ENCODE data around the gene ADAMTS14.

The ADAMTS14 gene, protein sequence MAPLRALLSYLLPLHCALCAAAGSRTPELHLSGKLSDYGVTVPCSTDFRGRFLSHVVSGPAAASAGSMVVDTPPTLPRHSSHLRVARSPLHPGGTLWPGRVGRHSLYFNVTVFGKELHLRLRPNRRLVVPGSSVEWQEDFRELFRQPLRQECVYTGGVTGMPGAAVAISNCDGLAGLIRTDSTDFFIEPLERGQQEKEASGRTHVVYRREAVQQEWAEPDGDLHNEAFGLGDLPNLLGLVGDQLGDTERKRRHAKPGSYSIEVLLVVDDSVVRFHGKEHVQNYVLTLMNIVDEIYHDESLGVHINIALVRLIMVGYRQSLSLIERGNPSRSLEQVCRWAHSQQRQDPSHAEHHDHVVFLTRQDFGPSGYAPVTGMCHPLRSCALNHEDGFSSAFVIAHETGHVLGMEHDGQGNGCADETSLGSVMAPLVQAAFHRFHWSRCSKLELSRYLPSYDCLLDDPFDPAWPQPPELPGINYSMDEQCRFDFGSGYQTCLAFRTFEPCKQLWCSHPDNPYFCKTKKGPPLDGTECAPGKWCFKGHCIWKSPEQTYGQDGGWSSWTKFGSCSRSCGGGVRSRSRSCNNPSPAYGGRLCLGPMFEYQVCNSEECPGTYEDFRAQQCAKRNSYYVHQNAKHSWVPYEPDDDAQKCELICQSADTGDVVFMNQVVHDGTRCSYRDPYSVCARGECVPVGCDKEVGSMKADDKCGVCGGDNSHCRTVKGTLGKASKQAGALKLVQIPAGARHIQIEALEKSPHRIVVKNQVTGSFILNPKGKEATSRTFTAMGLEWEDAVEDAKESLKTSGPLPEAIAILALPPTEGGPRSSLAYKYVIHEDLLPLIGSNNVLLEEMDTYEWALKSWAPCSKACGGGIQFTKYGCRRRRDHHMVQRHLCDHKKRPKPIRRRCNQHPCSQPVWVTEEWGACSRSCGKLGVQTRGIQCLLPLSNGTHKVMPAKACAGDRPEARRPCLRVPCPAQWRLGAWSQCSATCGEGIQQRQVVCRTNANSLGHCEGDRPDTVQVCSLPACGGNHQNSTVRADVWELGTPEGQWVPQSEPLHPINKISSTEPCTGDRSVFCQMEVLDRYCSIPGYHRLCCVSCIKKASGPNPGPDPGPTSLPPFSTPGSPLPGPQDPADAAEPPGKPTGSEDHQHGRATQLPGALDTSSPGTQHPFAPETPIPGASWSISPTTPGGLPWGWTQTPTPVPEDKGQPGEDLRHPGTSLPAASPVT

DNA sequence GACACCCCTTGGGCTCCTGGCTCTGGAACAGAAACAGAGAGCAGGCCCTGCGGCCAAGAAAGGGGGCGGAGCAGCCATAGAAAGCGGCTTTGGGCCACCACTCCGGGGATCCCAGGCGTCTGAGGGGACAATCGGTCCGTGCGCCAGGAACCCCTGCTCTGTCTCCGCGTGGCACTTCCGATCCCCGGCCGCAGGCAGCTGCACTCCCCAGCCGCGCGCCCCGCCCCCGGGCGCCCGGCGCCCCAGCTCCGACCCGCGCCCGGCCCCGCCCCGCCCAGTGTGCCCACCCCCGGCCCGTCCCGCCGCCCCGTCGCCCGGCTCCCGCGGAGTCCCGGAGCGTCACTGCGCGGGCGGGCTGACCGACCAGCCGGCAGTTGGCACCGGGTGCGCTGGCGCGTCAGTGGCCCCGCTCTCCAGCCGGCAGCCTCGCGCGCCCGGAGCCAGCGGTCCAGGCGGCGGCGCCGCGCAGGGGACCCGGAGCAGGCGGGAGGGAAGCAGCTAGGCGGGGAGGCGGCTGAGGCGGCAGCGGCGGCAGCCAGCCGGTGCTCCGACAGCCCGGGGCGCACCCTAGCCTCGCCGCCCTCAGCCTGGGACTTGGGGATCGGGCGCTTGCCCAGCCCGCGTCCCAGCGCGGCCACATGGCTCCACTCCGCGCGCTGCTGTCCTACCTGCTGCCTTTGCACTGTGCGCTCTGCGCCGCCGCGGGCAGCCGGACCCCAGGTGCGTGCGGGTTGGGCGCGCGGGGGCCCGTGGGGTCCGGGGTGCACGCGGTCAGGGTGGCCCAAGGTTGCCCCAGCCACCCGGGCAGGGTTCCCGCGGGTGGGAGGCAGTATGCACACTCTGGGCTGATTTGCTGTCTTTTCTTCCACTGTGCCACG, at the start of gene ADAMTS14:
ADAMTS14 (plus strand) TSS at position 342 of the 878 bp plus-strand sequence; CDS start at position 639, 297 bp downstream.
- Histone ChIP-seq H3K4me3 (ENCODE audit: low read length) (no peak within 1 kb of the TSS), H3K27ac (ENCODE audit: low read depth, low read length) (no peak within 1 kb of the TSS), H4K20me1 (ENCODE audit: control insufficient read depth, insufficient read depth, low read depth, low read length) (no peaks in the 10 kb centered on the region), H3K27me3 (ENCODE audit: control insufficient read depth, low read length) (no peaks in the 10 kb centered on the region), H3F3A (ENCODE audit: control insufficient read depth, insufficient read depth) (no peaks in the 10 kb centered on the region), H3K4me1 (ENCODE audit: control insufficient read depth, low read length) (no peaks in the 10 kb centered on the region), H3K9me2 (replicated peaks; ENCODE audit: control insufficient read depth, low read length) (no peaks in the 10 kb centered on the region), H3K9me3 (ENCODE audit: control insufficient read depth, insufficient read depth, low read length) (no peaks in the 10 kb centered on the region), H3K36me3 (ENCODE audit: control insufficient read depth, low read length) (no peaks in the 10 kb centered on the region), H3K4me2 (ENCODE audit: low read length) (no peak within 1 kb of the TSS), H3K79me2 (ENCODE audit: control insufficient read depth, low read length) (no peaks in the 10 kb centered on the region)
- no peak for TF ChIP-seq EZH2phosphoT487 (IDR thresholded peaks at IDR 0.05; ENCODE audit: borderline replicate concordance, low read length)
- TF ChIP-seq, protein P1, sequence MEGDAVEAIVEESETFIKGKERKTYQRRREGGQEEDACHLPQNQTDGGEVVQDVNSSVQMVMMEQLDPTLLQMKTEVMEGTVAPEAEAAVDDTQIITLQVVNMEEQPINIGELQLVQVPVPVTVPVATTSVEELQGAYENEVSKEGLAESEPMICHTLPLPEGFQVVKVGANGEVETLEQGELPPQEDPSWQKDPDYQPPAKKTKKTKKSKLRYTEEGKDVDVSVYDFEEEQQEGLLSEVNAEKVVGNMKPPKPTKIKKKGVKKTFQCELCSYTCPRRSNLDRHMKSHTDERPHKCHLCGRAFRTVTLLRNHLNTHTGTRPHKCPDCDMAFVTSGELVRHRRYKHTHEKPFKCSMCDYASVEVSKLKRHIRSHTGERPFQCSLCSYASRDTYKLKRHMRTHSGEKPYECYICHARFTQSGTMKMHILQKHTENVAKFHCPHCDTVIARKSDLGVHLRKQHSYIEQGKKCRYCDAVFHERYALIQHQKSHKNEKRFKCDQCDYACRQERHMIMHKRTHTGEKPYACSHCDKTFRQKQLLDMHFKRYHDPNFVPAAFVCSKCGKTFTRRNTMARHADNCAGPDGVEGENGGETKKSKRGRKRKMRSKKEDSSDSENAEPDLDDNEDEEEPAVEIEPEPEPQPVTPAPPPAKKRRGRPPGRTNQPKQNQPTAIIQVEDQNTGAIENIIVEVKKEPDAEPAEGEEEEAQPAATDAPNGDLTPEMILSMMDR (IDR thresholded peaks at IDR 0.05; ENCODE audit: low read depth, low read length, poor library complexity, severe bottlenecking), result no peak

DNA sequence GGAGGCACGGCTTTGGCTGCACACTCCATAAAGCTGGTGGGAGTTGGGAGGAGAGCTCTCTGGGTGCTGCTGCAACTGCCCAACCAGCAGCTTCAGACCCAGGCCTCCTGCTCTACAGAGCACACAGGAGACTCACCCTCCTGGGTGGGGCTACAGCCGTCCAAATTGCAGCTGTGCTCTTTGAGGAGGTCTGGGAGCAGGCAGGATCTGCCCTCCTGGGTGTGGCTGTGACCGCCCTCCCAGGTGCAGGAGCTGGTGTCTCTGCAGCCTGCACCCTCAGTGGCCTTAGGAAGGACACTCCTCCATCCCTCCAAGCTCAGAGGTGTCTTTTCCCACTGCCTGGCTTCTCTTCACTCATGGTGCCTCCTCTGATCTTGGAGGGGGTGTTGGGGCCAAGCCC, 49.8 kb upstream of the ADAMTS14 start:
- H3K9me2 ChIP-seq (replicated peaks; ENCODE audit: control insufficient read depth, low read length), result no peaks in the 10 kb centered on the region
- no peaks in the 10 kb centered on the region for H3K36me3 ChIP-seq (ENCODE audit: control insufficient read depth, low read length)
- H3K27ac ChIP-seq (ENCODE audit: low read depth, low read length), result no peak overlapping the region
- H3K9me3 ChIP-seq (ENCODE audit: control insufficient read depth, insufficient read depth, low read length), result peaks cover 9% of the 10 kb centered on the region
- H3K4me3 ChIP-seq (ENCODE audit: low read length), result no peak overlapping the region
- H3K4me2 ChIP-seq (ENCODE audit: low read length), result no peak overlapping the region
- H3F3A ChIP-seq (ENCODE audit: control insufficient read depth, insufficient read depth), result no peaks in the 10 kb centered on the region
- peaks cover 13% of the 10 kb centered on the region for H3K27me3 ChIP-seq (ENCODE audit: control insufficient read depth, low read length)
- H3K4me1 ChIP-seq (ENCODE audit: control insufficient read depth, low read length), result no peaks in the 10 kb centered on the region
- H3K79me2 ChIP-seq (ENCODE audit: control insufficient read depth, low read length), result no peaks in the 10 kb centered on the region
- TF ChIP-seq EZH2phosphoT487 (IDR thresholded peaks at IDR 0.05; ENCODE audit: borderline replicate concordance, low read length), result no peak
- H4K20me1 ChIP-seq (ENCODE audit: control insufficient read depth, insufficient read depth, low read depth, low read length), result no peaks in the 10 kb centered on the region

DNA sequence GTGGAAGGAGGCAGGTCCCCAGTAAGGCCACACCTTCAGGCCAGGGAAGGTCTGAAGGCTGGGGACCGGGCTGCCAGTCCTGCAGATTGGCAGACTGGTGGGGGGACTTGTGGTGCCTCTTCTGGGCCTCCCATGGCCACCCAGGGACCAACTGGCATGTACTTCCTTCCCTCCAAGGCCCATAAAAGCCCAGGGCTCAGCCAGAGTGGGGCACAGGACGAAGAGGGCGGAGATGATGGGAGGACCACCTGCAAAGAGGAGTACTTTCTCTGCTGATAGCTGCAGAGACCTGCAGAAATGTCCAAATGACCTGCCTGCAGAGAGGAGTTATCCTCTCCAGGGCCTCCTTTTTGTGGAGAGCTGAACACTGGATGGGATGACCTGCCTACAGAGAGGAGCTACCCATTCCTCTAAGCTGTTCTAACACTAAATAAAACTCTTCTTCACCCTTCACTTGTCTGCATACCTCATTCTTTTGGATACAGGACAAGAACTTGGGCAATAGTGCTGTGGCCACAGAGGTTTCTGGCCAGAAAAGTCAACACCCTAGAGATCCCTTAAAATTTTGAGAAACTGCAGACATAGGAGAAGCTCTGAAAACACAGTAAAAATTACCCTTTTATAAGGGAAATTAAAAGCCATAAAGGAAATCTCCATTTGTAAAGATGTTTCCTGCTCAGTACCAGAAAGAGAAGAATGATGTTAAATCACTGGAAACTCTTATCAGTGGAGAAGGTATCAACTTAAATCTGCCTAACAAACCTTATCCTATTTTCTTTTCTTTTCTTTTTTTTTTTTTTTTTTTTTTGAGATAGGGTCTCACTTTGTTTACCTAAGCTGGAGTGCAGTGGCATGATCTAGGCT, 49.1 kb upstream of the ADAMTS14 start:
- Histone ChIP-seq H3K4me1 (ENCODE audit: control insufficient read depth, low read length) (no peaks in the 10 kb centered on the region), H3K9me3 (ENCODE audit: control insufficient read depth, insufficient read depth, low read length) (peaks cover 9% of the 10 kb centered on the region), H3K36me3 (ENCODE audit: control insufficient read depth, low read length) (no peaks in the 10 kb centered on the region), H3K9me2 (replicated peaks; ENCODE audit: control insufficient read depth, low read length) (no peaks in the 10 kb centered on the region), H3K4me2 (ENCODE audit: low read length) (no peak overlapping the region), H3K27me3 (ENCODE audit: control insufficient read depth, low read length) (peaks cover 15% of the 10 kb centered on the region), H3K79me2 (ENCODE audit: control insufficient read depth, low read length) (no peaks in the 10 kb centered on the region), H4K20me1 (ENCODE audit: control insufficient read depth, insufficient read depth, low read depth, low read length) (no peaks in the 10 kb centered on the region), H3K27ac (ENCODE audit: low read depth, low read length) (no peak overlapping the region), H3K4me3 (ENCODE audit: low read length) (no peak overlapping the region), H3F3A (ENCODE audit: control insufficient read depth, insufficient read depth) (no peaks in the 10 kb centered on the region)
- TF ChIP-seq, protein P1 (IDR thresholded peaks at IDR 0.05; ENCODE audit: low read depth, low read length, poor library complexity, severe bottlenecking), result no peak
- TF ChIP-seq EZH2phosphoT487 (IDR thresholded peaks at IDR 0.05; ENCODE audit: borderline replicate concordance, low read length), result no peak

All from DOHH2 (cell line).